Mesodermal cell (in vitro differentiated cells): ENCODE results near the gene PPP4R2. TPM values are rescaled to one million over a fixed set of nuclear protein-coding genes. Genes with fewer than 3 reads are reported as not detected.

ENCODE experiments used
- H3K27ac ChIP-seq: 2 replicates; pipeline ENCODE4 v1.7.0; 2013; ENCODE audit warnings: mild to moderate bottlenecking, low read depth, low read length, moderate library complexity; ENCODE audit not compliant: severe bottlenecking
- H3K36me3 ChIP-seq: 2 replicates; pipeline ENCODE4 v1.7.1; 2013; ENCODE audit warnings: mild to moderate bottlenecking, low read length, moderate library complexity; ENCODE audit not compliant: control insufficient read depth, insufficient read depth
- H3K4me1 ChIP-seq: one replicate; pipeline ENCODE4 v1.7.1; 2013; ENCODE audit warnings: mild to moderate bottlenecking, low read length; ENCODE audit not compliant: insufficient read depth, control insufficient read depth, poor library complexity, severe bottlenecking
- H3K4me3 ChIP-seq: 2 replicates; pipeline ENCODE4 v1.7.0; 2013; ENCODE audit warnings: low read length, control low read depth, mild to moderate bottlenecking; ENCODE audit not compliant: insufficient read depth, poor library complexity, severe bottlenecking; ENCODE audit errors: extremely low read depth
- H3K9me3 ChIP-seq: 2 replicates; pipeline ENCODE4 v1.7.1; 2013; ENCODE audit warnings: mild to moderate bottlenecking, low read length, moderate library complexity; ENCODE audit not compliant: control insufficient read depth
- WGBS, 2 experiments: methylation state at CpG; one replicate each; pipeline ENCODE4 v1.1.5; 2013; ENCODE audit warnings: missing lambda C conversion rate in 2 of 2; ENCODE audit not compliant: insufficient coverage in 2 of 2; 5-methylcytosine and 5-hydroxymethylcytosine counted together
- polyA plus RNA-seq, 2 experiments: library from polyadenylated mRNA; stranded (reverse); fragments of 50-300 nt; gene quantifications; one replicate each; pipeline ENCODE4 v1.2.3, GENCODE V29; 2013

Gene PPP4R2, protein sequence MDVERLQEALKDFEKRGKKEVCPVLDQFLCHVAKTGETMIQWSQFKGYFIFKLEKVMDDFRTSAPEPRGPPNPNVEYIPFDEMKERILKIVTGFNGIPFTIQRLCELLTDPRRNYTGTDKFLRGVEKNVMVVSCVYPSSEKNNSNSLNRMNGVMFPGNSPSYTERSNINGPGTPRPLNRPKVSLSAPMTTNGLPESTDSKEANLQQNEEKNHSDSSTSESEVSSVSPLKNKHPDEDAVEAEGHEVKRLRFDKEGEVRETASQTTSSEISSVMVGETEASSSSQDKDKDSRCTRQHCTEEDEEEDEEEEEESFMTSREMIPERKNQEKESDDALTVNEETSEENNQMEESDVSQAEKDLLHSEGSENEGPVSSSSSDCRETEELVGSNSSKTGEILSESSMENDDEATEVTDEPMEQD
- 67.0 TPM for polyA plus RNA-seq (2013, experiment 1 of 2)
- polyA plus RNA-seq (2013, experiment 2 of 2), result 73.4 TPM

DNA sequence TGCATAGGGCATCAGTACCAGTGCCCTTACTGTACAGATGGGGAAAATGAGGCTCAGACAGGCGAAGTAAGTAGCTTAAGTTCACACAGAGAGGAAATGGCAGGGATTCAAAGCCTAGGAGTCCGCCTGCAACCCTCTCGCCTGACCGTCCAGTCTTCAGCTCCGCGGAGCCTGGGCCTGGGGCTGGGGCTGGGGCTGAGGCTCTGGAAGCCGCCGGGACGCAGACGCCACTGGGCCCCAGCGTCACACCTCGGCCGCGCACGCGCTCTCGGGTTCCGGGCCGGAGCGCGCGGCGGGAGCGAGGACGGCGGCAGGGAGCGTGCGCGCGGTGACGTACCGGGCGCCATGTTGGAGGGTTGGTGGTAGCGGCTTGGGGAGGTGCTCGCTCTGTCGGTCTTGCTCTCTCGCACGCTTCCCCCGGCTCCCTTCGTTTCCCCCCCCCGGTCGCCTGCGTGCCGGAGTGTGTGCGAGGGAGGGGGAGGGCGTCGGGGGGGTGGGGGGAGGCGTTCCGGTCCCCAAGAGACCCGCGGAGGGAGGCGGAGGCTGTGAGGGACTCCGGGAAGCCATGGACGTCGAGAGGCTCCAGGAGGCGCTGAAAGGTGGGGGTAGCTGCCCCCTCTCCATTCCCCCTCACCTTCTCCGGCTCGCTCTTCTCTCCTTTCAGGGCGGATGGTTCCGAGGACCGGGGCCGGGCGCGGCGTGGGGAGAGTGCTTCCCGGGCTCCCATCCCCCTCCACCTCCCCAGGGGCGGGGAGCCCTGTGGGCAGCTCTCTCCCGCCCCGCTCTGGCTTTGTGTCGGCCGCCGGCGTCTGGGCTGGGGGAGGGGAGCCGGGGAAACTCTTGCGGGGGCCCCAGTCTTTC, at the start of gene PPP4R2:
PPP4R2 (plus strand) TSS at position 339 of the 861 bp plus-strand sequence; CDS start at position 566, 227 bp downstream.
- H3K27ac ChIP-seq, result peak within 1 kb of the TSS; percentile 95
- H3K36me3 ChIP-seq, result peaks cover 32% of the 10 kb centered on the region
- peak within 1 kb of the TSS; percentile 75 for H3K4me3 ChIP-seq
- peaks cover 8% of the 10 kb centered on the region for H3K4me1 ChIP-seq
- 2% methylated on average over 21 to 35 of the region's 75 CpGs for WGBS, 2 experiments
- no peaks in the 10 kb centered on the region for H3K9me3 ChIP-seq

DNA sequence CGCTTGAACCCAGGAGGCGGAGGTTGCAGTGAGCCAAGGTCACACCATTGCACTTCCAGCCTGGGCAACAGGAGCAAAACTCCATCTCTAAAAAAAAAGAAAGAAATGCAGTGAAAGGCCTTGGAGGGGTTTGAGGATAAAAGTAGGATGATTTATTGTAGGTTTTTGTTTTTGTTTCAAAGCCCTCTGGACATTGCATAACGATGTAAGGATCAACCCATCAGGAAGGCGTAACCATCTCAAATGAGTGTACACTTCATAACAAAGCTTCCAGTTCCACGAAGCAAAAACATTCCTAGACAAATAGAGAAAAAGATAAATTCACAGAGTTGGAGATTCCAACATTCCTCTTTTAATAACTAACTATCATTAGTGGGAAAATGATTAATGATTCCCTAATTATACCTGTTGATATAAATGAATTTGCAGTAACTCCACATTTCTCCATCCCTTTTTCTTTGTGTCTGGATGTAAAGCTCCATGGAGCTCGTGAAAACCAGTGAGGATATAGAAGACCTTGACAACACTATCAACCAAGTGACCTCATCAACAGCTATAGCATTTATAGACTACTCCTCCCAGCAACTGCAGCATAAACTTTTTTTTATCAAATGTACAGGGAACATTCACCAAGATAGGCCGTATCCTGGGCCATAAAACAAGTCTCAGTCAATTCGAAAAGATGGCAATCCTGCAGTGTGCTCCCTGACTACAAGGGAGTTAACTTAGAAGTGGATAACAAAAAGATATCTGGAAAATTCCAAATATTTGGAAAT, 48.7 kb upstream of the PPP4R2 start:
- Histone ChIP-seq H3K4me1 (peaks cover 11% of the 10 kb centered on the region), H3K36me3 (no peaks in the 10 kb centered on the region), H3K4me3 (no peak overlapping the region), H3K27ac (no peak overlapping the region), H3K9me3 (no peaks in the 10 kb centered on the region)
- WGBS, 2 experiments, result 93 to 100% methylated on average over 1 to 5 of the region's 8 CpGs

DNA sequence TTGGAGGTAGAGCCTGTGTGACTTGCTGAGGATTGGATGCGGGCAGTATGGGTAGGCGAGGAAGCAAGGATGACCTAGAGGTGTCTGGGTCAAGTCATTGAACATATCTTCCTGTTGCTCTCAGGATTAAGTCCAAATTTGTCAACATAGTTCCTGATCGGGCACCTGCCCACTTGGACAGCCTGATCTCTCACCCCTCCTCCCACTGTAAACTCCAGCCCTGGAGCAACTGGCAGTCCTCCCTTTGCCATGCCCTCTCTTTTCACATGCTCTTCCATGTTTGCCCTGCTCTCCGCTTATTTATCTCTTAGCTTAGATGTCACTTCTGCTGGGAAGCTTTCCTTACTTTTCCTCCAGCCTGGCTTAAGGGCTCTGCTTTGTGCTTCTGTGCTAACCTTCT, 47.6 kb upstream of the PPP4R2 start:
- 98 to 100% methylated on average over 2 to 4 of the region's 4 CpGs for WGBS, 2 experiments
- H3K4me1 ChIP-seq, result peaks cover 11% of the 10 kb centered on the region

DNA sequence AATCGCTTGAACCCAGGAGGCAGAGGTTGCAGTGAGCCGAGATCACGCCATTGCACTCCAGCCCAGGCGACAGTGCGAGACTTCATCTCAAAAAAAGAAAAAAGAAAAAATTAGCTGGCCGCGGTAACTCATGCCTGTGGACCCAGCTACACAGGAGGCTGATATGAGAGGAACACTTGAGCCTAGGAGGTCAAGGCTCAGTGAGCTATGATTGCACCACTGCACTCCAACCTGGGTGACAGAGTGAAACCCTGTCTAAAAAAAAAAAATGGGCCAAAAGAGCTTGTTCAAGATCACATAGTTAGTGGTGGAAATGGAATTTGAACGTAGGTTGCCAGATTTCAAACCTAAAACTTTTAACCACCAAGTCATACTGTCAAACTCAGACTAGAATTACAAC, 46.2 kb upstream of the PPP4R2 start:
- H3K9me3 ChIP-seq, result no peaks in the 10 kb centered on the region
- WGBS, 2 experiments, result 96 to 97% methylated on average over 4 to 7 of the region's 8 CpGs
- no peak overlapping the region for H3K27ac ChIP-seq
- H3K36me3 ChIP-seq, result no peaks in the 10 kb centered on the region
- no peak overlapping the region for H3K4me3 ChIP-seq
- peaks cover 9% of the 10 kb centered on the region for H3K4me1 ChIP-seq

More for the DNA sequence above, 47.6 kb upstream of the PPP4R2 start:
- no peaks in the 10 kb centered on the region for H3K36me3 ChIP-seq
- no peaks in the 10 kb centered on the region for H3K9me3 ChIP-seq
- H3K4me3 ChIP-seq, result no peak overlapping the region
- no peak overlapping the region for H3K27ac ChIP-seq

DNA sequence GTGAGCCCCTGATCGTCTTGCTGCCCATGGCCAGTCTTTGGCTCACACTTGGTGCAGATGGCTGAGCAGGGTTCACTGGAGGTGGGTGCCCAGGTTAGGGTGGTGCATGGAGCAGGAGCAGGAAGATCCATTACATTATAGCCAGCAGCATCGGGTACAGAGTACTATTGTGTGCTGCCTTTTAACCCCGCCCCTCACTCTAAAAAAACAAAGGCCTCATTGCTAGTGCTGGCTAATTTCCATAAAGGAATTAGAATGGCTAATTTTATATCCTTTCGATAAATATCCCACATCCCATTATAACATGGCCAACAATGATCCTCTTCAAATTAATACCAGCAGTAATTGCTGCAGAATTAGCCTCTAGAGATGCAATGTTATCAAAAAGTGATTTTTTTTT, 45.8 kb upstream of the PPP4R2 start:
- Histone ChIP-seq H3K36me3 (no peaks in the 10 kb centered on the region), H3K4me3 (no peak overlapping the region), H3K9me3 (no peaks in the 10 kb centered on the region), H3K27ac (no peak overlapping the region), H3K4me1 (peaks cover 5% of the 10 kb centered on the region)
- 78 to 80% methylated on average over 1 of the region's 4 CpGs for WGBS, 2 experiments

GRCh38 chr3:72951259-72951722, 45.3 kb upstream of the PPP4R2 start:
- peaks cover 1% of the 10 kb centered on the region for H3K4me1 ChIP-seq
- H3K4me3 ChIP-seq, result no peak overlapping the region
- H3K9me3 ChIP-seq, result no peaks in the 10 kb centered on the region
- H3K27ac ChIP-seq, result no peak overlapping the region
- no peaks in the 10 kb centered on the region for H3K36me3 ChIP-seq
- WGBS, 2 experiments, result 85 to 96% methylated on average over 3 to 4 of the region's 6 CpGs

DNA sequence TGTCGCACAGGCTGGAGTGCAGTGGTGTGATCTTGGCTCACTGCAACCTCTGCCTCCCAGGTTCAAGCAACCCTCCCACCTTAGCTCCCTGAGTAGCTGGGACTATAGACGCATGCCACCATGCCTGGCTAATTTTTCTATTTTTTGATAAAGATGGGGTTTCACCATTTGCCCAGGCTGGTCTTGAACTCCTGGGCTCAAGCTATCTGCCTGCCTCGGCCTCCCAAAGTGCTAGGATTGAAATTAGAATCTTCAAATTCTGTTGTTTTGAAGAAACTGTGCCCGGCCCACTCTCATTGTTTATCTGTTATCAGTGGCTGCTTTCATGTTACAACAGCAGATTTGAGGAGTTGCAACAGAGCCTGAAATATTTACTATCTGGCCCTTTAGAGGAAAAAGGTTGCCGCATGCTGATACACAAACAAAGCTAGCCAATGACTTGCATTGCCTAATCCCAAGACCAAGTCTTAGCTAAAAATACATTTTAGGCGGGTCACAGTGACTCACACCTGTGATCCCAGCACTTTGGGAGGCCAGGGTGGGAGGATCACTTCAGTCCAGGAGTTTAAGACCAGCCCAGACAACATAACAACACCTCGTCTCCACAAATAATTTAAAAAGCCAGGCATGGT, 43.2 kb upstream of the PPP4R2 start:
- Histone ChIP-seq H3K9me3 (no peaks in the 10 kb centered on the region), H3K4me3 (no peak overlapping the region), H3K27ac (peak overlapping the region; percentile 10), H3K4me1 (no peaks in the 10 kb centered on the region), H3K36me3 (peaks cover 4% of the 10 kb centered on the region)
- 85 to 88% methylated on average over 3 to 4 of the region's 7 CpGs for WGBS, 2 experiments

GRCh38 chr3:72957297-72957696, 39.3 kb upstream of the PPP4R2 start:
- 61 to 73% methylated on average over 4 to 6 of the region's 8 CpGs for WGBS, 2 experiments

DNA sequence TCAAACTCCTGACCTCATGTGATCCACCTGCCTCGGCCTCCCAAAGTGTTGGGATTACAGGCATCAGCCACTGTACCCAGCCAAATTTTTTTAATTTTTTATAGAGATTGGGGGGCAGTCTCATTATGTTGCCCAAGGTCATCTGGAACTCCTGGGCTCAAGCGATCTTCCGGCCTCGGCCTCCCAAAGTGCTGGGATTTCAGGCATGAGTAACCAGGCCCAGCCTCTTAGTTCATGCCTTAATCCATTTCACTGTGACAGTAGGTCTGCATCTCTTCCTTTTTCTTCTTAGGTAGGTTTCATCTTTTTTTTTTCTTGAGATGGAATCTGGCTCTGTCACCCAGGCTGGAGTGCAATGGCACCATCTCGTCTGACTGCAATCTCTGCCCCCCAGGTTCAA, 37.3 kb upstream of the PPP4R2 start:
- Histone ChIP-seq H3K36me3 (peaks cover 4% of the 10 kb centered on the region), H3K4me1 (no peaks in the 10 kb centered on the region), H3K4me3 (no peak overlapping the region), H3K9me3 (no peaks in the 10 kb centered on the region), H3K27ac (no peak overlapping the region)
- 94% methylated on average over 3 to 4 of the region's 5 CpGs for WGBS, 2 experiments

More at GRCh38 chr3:72957297-72957696, 39.3 kb upstream of the PPP4R2 start:
- peak overlapping the region; percentile 57 for H3K27ac ChIP-seq
- no peak overlapping the region for H3K4me3 ChIP-seq
- H3K4me1 ChIP-seq, result no peaks in the 10 kb centered on the region
- H3K9me3 ChIP-seq, result no peaks in the 10 kb centered on the region
- H3K36me3 ChIP-seq, result peaks cover 4% of the 10 kb centered on the region
